ENCODE measurements around the gene TEAD1. TPM values are rescaled to one million over a fixed set of nuclear protein-coding genes. Genes with fewer than 3 reads are reported as not detected.

The TEAD1 gene
- total and polyA plus RNA-seq, 9 of the 15 experiments (the other 6 are each of a cell fraction or from before 2014, with no cell fraction given): 1.7 to 17.7 (median 10.8) TPM

DNA sequence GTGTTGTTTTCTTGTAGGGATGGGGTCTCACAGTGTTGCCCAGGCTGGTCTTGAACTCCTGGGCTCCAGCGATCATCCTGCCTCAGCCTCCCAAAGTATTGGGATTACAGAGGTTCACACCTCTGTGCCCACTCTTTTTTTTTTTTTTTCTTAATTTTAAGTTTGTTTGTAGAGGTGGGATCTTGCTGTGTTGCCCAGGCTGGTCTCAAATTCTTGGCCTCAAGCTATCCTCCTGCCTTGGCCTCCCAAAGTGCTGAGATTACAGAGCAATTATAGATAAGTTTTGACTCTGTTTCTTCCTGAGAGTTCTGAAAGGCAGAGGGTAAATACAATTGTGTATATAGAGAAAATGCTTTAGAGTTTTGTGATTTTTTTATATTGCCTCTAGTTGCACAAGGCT lies 160.4 kb downstream of the TEAD1 start:
- H3K9me3 ChIP-seq (replicated peaks; ENCODE audit: control insufficient read depth, insufficient read depth, low read depth, low read length): no peaks in the 10 kb centered on the region
- BruUV-seq (replicated peaks): no TSS peak
- ATAC-seq: no peak
- no peaks in the 10 kb centered on the region for H4K20me1 ChIP-seq (replicated peaks; ENCODE audit: control insufficient read depth, insufficient read depth, low read length)
- FAIRE-seq: no peak
- H3K27me3 ChIP-seq (ENCODE audit: control insufficient read depth in 2 of 2, insufficient read depth in 2 of 2, low read length in 2 of 2): no peaks in the 10 kb centered on the region
- no peak overlapping the region for H3K4me3 ChIP-seq
- H3K9ac ChIP-seq (ENCODE audit: insufficient read depth in 1 of 2, low read depth in 2 of 2, low read length in 2 of 2): no peak overlapping the region
- H3K4me2 ChIP-seq (ENCODE audit: insufficient read depth, low read length): no peak overlapping the region
- ChIA-PET CTCF (ENCODE audit: low intra/inter-chr PET ratio) (no interaction called here), POLR2A (no interaction called here)
- H3K4me1 ChIP-seq (replicated peaks in 1 of 2; ENCODE audit: control insufficient read depth in 2 of 2, insufficient read depth in 2 of 2, low read length in 2 of 2): peaks cover 0 to 1% of the 10 kb centered on the region in 2 experiments; a peak in 1 of 5 replicates
- intact Hi-C loops (cut with micrococcal nuclease): no loop called here
- H3K27ac ChIP-seq (ENCODE audit: extremely low read depth, low read depth, low read length): no peak overlapping the region
- H2AFZ ChIP-seq (ENCODE audit: low read depth, low read length): no peak overlapping the region
- 90% methylated on average over 1 of the region's 1 CpG for WGBS (ENCODE audit: insufficient coverage, low coverage, missing lambda C conversion rate)
- no peak for DNase-seq (ENCODE audit: extremely low read depth in 1 of 4, low spot score in 3 of 4)
- H3K36me3 ChIP-seq (ENCODE audit: control insufficient read depth, insufficient read depth, low read length): no peaks in the 10 kb centered on the region
- 0 out of 3 replicates have a peak, but pooled peaks cover 4% of the 10 kb centered on the region for H3K79me2 ChIP-seq (ENCODE audit: control insufficient read depth, insufficient read depth, low read length)
- no peaks in the 10 kb centered on the region for H3K9me1 ChIP-seq (ENCODE audit: control insufficient read depth, insufficient read depth, low read length)
- in situ Hi-C loops (cut with MboI): no loop called here
- TF ChIP-seq ZNF121 (CRISPR knock-in tag; conservative IDR thresholded peaks at IDR 0.05) (peak; percentile 80), PHF20 (IDR thresholded peaks at IDR 0.05; ENCODE audit: partially characterized antibody) (no peak)

DNA sequence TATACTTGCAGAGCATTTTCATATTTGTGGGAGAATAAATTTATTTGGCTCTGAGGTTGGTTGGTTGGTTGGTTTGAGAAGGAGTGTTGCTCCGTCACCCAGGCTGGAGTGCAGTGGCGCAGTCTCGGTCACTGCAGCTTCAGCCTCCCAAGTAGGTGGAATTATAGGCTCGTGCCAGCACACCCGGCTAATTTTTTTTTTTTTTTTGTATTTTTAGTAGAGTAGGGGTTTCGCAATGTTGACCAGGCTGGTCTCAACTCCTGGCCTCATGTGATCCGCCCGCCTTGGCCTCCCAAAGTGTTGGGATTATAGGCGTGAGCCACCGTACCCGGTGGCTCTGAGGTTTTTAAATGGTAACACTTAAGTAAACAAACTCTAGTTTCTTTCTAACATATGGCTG lies 161.1 kb downstream of the TEAD1 start:
- BruUV-seq (replicated peaks): no TSS peak
- no peaks in the 10 kb centered on the region for H3K9me3 ChIP-seq (replicated peaks; ENCODE audit: control insufficient read depth, insufficient read depth, low read depth, low read length)
- H3K27me3 ChIP-seq (ENCODE audit: control insufficient read depth in 2 of 2, insufficient read depth in 2 of 2, low read length in 2 of 2): no peaks in the 10 kb centered on the region
- no peak overlapping the region for H3K4me2 ChIP-seq (ENCODE audit: insufficient read depth, low read length)
- intact Hi-C loops (cut with micrococcal nuclease): no loop called here
- no peak overlapping the region for H3K4me3 ChIP-seq
- FAIRE-seq: no peak
- no peaks in the 10 kb centered on the region for H3K9me1 ChIP-seq (ENCODE audit: control insufficient read depth, insufficient read depth, low read length)
- H2AFZ ChIP-seq (ENCODE audit: low read depth, low read length): no peak overlapping the region
- DNase-seq (ENCODE audit: extremely low read depth in 1 of 4, low spot score in 3 of 4): no peak
- H3K79me2 ChIP-seq (ENCODE audit: control insufficient read depth, insufficient read depth, low read length): no peaks in the 10 kb centered on the region
- POLR2A ChIA-PET: no interaction called here
- CTCF ChIA-PET (ENCODE audit: low intra/inter-chr PET ratio): no interaction called here
- no peak for ATAC-seq
- WGBS (ENCODE audit: insufficient coverage, low coverage, missing lambda C conversion rate): 87% methylated on average over 11 of the region's 11 CpGs
- no peaks in the 10 kb centered on the region; a peak in 1 of 5 replicates for H3K4me1 ChIP-seq (replicated peaks in 1 of 2; ENCODE audit: control insufficient read depth in 2 of 2, insufficient read depth in 2 of 2, low read length in 2 of 2)
- no peak overlapping the region for H3K27ac ChIP-seq (ENCODE audit: extremely low read depth, low read depth, low read length)
- H4K20me1 ChIP-seq (replicated peaks; ENCODE audit: control insufficient read depth, insufficient read depth, low read length): no peaks in the 10 kb centered on the region
- no peak overlapping the region for H3K9ac ChIP-seq (ENCODE audit: insufficient read depth in 1 of 2, low read depth in 2 of 2, low read length in 2 of 2)
- in situ Hi-C loops (cut with MboI): no loop called here
- no peaks in the 10 kb centered on the region for H3K36me3 ChIP-seq (ENCODE audit: control insufficient read depth, insufficient read depth, low read length)
- TF ChIP-seq FIP1L1 (IDR thresholded peaks at IDR 0.05; ENCODE audit: low read depth, low read length, poor library complexity, severe bottlenecking) (no peak), GATAD2A (IDR thresholded peaks at IDR 0.05) (no peak), ZNF384 (IDR thresholded peaks at IDR 0.05; ENCODE audit: low read depth, low read length) (no peak), PCBP1 (IDR thresholded peaks at IDR 0.05; ENCODE audit: low read depth, low read length, poor library complexity, severe bottlenecking) (no peak), ZNF507 (tag; conservative IDR thresholded peaks at IDR 0.05) (no peak), SPI1 (IDR thresholded peaks at IDR 0.05; ENCODE audit: borderline replicate concordance, low read depth, low read length) (no peak), ZNF311 (CRISPR knock-in tag; IDR thresholded peaks at IDR 0.05) (no peak), ZSCAN32 (CRISPR knock-in tag; IDR thresholded peaks at IDR 0.05) (no peak), ZZZ3 (IDR thresholded peaks at IDR 0.05) (no peak), BDP1 (IDR thresholded peaks at IDR 0.05; ENCODE audit: insufficient read depth, insufficient read length) (no peak), ZNF695 (CRISPR knock-in tag; IDR thresholded peaks at IDR 0.05) (no peak)
- TF ChIP-seq, protein P1, sequence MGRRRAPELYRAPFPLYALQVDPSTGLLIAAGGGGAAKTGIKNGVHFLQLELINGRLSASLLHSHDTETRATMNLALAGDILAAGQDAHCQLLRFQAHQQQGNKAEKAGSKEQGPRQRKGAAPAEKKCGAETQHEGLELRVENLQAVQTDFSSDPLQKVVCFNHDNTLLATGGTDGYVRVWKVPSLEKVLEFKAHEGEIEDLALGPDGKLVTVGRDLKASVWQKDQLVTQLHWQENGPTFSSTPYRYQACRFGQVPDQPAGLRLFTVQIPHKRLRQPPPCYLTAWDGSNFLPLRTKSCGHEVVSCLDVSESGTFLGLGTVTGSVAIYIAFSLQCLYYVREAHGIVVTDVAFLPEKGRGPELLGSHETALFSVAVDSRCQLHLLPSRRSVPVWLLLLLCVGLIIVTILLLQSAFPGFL (CRISPR knock-in tag; IDR thresholded peaks at IDR 0.05): no peak
- TF ChIP-seq, protein P2, sequence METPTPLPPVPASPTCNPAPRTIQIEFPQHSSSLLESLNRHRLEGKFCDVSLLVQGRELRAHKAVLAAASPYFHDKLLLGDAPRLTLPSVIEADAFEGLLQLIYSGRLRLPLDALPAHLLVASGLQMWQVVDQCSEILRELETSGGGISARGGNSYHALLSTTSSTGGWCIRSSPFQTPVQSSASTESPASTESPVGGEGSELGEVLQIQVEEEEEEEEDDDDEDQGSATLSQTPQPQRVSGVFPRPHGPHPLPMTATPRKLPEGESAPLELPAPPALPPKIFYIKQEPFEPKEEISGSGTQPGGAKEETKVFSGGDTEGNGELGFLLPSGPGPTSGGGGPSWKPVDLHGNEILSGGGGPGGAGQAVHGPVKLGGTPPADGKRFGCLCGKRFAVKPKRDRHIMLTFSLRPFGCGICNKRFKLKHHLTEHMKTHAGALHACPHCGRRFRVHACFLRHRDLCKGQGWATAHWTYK (CRISPR knock-in tag; IDR thresholded peaks at IDR 0.05): no peak
